GM12801 (cell line): Measurements from ENCODE around the gene WEE2.

Source experiments
- CTCF ChIP-seq: IDR thresholded peaks from one replicate; pipeline ENCODE4 v1.5.1; 2011; ENCODE audit warnings: control low read depth; ENCODE audit not compliant: insufficient read length; ENCODE audit errors: extremely low read depth

The WEE2 gene

GRCh38 chr7:141668853-141669252 lies 39.3 kb upstream of the WEE2 start:
- TF ChIP-seq CTCF, result no peak

GRCh38 chr7:141671705-141672496 lies 36.3 kb upstream of the WEE2 start:
- no peak for TF ChIP-seq CTCF

GRCh38 chr7:141673346-141673745 lies 34.8 kb upstream of the WEE2 start:
- TF ChIP-seq CTCF, result no peak

GRCh38 chr7:141674171-141674671 lies 33.9 kb upstream of the WEE2 start:
- no peak for TF ChIP-seq CTCF

GRCh38 chr7:141674702-141675101 lies 33.5 kb upstream of the WEE2 start:
- no peak for TF ChIP-seq CTCF

GRCh38 chr7:141675436-141676215 lies 32.5 kb upstream of the WEE2 start:
- no peak for TF ChIP-seq CTCF

- TF ChIP-seq CTCF, result no peak
These were observed 31.5 kb upstream of the WEE2 start for GRCh38 chr7:141676618-141677017.
